Right lung (tissue), 5 donors: ENCODE measurements around the gene SHISA6. TPM values are rescaled to one million over a fixed set of nuclear protein-coding genes. Genes with fewer than 3 reads are reported as not detected.

Experiments used
- DNase-seq, 2 donors: peaks; one replicate each; pipeline ENCODE4 v3.0.0-alpha.2; 2013
- polyA plus RNA-seq, 5 donors: library from polyadenylated mRNA; unstranded; fragments of 120-200 nt; gene quantifications; one replicate each; pipeline versions ENCODE4 v1.2.1 to v1.2.3, GENCODE V29; 2013; ENCODE audit warnings: inconsistent platforms in 1 of 5, low replicate concordance in 1 of 5; ENCODE audit not compliant: insufficient read length in 5 of 5, insufficient read depth in 1 of 5

The SHISA6 gene
- polyA plus RNA-seq, 5 donors, result 0.07 to 0.56 (median 0.14) TPM

DNA sequence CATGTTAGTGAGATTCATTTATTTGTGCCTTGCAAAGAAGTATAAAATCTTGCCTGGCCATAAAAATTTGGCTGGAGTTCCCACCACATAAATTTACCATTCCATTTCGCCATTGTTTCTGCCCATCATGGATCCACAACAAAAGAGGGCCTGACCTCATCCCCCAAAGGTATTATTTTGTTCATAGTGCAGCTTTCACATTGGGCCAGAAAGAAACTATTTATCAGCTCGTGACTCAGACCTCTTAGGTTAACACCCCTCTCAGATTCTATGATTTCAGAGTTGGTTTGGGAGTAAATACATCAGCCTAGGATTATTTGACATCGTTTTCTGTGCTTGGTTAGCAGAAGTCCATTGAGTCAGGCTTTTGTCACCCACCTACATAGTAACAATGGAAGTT lies 108.1 kb downstream of the SHISA6 start:
- DNase-seq, result no peak

DNA sequence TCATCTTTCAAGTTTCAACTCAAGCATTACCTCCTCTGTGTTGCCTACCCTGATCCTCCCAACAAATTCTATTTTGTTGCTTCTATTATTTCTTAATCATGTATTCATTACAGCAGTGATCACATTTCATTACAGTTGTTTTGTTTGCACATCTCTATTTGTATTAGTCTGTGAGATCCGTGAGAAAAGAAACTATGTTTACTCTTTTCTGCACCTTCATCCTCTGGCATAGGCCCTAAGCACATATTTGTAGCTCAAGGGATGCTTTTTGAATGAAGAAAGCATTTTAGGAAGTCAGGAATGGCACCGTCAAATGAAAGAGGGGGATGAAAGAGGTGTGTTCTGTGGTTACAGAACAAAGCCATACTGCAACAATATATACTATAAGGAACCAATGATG lies 110.5 kb downstream of the SHISA6 start:
- DNase-seq, result no peak

DNA sequence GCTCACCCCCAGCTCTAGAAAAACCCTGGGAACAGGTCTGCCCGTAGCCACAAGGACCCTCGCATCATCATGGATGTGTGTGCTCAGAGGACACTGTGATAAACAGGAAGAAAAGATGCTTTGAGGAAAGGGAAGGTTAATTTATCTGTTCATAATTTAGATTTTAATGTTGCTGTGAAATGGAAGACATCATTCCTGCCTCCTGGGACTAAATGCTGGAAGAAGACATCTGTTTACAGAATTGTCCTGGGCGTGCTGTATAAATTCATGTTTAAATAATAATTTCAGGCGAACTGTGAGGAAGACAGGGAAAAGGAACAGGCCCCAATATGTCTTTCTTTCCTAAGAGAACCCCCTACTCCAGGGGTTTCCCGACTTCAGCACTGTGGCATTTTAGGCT lies 112.6 kb downstream of the SHISA6 start:
- DNase-seq, result no peak

DNA sequence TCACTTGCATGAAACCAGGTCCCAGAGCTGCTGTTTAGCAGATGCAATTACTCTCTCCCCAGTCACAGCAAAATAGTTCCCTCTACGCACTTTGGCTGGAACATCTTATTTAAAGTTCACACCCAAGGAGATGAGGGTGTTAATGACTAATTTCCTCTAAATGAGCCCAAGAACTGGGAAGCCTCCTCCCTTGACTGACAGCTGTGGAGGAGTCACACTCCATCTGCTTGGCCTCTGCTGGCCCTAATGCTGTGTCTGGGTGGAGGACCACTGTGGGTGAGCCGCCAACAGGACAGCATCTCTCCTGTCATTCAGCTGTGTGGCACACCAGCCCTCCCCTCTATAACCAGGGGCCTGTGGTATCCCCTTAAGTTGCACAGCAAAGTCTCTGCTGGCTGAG lies 115.4 kb downstream of the SHISA6 start:
- no peak for DNase-seq

DNA sequence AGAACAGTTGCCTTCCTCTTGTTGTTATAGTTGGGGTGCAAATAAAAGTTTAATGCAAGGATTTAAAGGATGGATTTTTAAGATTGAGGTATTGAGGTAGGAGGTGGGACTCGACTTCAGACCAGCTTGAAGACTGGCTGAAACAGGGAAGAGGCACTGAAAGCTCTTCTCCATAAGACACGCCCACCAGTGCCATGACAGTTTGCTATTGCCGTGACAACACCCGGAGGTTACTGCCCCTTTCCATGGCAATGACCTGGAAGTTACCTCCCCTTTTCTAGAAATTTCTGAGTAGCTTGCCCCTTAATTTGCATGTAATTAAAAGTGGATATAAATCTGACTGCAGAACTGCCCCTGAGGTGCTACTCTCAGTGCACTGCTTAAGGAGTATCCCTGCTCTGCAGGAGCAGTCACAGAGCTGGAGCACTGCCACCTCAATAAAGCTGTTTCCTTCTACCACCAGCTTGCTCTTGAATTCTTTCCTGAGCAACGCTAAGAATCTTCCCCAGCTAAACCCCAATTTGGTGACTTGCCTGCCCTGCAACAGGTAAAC lies 122.6 kb downstream of the SHISA6 start:
- DNase-seq, result no peak

DNA sequence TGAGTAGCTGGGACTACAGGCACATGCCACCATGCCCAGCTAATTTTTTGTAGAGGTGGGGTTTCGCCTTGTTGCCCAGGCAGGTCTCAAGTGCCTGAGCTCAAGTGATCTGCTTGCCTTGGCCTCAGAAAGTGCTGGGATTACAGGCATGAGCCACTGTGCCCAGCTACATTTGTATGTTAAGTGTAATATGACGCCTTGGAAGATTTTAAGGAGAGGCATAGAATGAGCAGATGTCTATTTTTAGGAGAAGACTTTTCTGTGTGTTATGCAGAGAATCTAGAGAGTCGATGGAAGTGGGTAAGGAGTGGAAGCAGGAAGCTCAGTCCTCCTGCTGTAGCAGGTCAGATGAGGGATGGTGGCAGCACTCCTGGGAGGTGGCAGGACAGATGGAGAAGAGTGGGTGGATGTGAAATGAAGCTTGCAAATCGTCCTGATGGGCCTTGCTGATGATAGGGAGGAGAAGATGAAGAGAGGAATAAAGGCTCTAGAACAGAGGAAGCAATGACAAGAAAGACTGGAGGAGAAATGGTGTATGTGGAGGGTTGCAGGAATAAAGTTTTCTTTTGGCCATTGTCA lies 125.3 kb downstream of the SHISA6 start:
- no peak for DNase-seq

DNA sequence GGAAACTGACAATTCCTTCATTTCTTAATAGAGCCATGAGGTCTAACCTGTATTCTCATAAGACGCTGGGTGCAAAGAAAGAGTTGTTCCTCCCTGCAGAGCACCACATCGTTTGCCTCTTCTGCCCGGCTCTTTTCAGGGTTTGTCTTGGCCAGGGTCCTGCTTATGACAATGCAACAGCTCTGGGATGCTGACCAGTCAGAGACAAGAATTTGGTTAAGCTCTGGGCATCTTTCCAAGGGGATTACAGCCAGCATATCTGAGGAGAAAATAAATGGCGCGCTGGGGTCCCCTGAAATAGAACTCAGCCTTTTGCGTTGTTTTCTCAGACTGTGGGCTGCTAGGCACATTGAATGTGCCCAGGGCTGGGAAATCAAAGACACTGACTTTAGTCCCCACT lies 128.6 kb downstream of the SHISA6 start:
- DNase-seq, result peak; percentile 9 to 19

DNA sequence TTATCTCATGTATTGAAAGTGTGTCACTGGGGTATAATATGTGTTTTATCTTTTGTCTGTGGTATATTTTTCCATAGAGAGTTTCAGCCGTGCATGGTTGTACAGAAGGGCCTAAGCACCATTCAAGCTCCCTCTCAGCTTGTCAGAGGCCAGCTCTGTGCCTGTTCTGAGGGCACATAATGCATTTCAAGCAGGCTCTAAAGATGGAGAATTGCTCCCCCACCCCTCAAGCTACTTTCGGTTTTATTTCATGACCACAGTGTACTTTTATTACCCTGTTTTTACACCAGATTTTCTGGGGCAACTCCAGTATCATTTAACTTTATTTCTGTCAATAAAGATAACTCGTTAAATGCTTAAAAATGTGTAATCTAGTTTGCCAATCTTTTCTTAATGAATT lies 131.7 kb downstream of the SHISA6 start:
- DNase-seq, result no peak

DNA sequence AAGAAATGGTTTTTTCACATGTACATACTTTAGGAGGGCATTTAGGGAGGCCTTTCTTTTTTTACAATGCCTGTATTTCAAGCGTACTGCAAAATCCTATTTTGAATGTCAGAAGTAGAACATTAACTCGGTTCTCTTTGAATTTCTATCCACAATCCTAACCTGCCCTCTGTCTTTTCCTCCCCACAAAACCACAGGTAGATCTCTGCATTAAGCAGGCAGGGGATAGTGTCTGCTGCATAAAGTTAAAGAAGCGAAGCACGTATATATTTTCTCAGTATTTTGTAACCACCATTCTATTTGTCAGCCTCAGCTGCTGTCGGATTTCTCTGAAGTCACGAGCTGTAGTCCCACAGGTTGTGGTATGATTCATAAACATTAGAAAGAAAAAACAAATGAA lies 137.5 kb downstream of the SHISA6 start:
- DNase-seq, result no peak

DNA sequence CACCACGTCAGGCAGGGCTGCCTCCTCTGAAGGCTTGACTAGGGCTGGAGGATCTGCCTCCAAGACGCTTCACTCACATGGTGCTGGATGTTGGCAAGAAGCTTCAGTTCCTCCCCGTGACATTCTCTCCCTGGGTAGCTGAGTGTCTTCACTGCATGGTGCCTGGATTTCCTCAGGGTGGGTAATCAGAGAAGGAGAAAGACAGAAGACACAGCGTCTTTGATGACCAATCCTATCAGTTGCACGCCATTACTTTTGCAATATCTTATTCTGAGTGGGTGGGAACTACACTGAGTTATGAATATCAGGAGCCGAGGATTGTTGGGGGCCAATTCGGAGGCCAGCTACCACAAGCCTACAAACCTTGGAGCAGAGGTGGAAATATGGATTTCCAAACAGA lies 139.7 kb downstream of the SHISA6 start:
- no peak for DNase-seq

DNA sequence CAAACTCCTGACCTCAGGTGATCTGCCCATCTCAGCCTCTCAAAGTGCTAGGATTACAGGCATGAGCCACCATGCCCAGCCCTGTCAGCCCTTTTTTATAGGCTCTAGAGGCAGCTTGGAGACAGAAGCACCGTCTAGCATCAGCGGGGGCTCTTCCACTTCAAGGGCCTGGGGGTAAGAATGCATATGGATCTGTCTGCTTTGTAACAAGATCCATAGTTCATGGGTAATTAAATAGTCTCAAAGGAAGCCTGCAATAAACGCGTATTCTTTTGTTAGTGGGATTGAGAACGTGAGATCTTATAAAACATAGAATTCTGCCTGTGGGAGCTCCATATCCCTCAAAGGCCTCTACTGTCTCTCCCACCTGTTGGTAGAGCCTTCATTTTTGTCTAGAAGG lies 142.1 kb downstream of the SHISA6 start:
- DNase-seq, result no peak

DNA sequence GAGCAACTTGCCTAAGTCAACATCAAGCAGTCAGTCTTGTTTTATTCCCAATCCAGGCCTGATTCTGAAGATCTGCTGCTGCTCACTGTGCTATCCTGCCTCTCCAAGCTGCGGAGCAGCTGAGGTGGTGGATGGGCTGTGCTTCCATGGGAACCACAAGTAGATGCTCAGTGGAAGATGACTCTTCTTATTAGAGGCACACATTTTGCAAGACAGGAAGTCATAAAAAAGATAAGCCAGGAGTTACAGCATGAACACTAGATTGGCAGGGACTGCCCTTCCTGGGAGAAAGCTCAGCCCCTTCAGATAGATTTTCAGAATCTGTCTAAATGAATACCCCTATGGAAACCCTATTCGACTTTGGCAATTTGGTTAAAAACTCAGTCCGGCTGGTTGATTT lies 143.1 kb downstream of the SHISA6 start:
- DNase-seq, result no peak

DNA sequence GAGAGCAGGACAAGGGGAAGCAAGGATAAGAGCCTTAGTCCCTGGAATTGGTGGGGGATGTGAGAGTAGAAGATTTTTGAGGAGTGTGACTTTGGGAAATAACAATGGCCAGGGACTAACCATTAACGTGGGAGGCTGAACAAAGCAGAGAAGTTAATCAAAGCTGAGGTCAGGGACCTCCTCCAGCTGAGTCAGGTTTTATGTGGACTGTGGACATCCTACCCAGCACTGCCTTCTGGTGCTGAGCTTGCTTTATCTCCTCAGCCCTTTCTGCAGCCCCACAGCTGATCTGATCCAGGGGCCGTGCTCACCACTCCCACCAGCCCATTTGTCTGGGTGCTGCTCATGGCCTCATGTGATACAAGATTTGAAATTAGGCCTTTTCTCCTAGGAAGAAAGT lies 146.6 kb downstream of the SHISA6 start:
- no peak for DNase-seq

DNA sequence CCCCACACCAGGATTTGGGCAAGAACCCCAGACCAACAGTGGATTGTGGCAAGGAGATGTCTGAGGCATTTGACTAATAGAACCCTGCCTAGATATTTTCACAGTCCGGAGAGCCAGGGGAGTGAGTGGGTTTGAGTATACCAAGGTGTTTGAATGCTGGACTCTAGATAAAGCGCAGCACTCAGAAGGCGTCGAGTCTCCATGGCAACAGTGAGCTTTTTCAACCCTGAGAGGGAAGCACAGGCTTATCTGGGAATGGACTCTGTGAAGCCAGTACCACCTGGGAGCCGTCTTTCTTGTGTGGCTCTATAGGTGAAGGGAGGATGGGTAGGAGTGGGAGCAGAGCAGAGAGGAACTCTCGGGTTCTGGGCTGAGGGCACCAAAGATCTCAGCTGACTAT lies 147.0 kb downstream of the SHISA6 start:
- DNase-seq, result peak; percentile 5

DNA sequence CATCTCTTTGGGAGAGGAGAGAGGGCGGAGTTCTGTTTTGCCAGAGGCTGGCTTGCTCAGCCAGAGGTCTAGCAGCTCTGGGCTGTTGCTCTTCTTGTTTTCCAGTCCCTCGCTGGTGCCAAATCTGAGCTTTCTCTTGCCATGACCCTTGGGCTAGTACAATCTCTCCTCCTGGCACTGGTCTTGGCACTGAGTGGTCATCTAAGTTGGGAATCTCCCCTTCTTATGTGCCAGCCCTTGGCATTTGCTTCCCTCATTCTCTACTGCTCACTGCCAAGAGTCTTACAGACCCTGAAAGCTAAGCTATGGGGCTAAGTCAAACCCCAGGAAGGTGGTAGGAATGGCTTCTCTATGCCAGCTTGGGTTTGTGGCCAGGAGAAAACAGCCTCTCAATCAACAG lies 148.6 kb downstream of the SHISA6 start:
- DNase-seq, result no peak

DNA sequence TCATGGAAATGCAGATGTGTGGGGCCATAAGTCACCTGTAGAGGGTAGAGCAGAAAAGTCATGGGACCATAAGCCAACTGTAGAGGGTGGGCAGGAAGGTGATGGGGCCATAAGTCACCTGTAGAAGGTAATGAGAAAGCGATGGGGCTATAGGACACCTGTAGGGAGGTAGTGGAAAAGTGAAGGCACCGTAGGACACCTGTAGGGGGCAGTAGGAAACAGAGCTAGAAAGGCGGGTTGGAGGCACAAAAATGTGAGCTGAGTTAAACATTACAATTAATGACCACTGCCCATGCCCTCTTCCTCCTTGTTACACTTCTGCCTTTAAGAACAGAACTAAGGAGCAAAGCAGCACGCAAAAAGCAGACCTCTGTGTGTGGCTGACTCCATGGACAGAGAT lies 150.1 kb downstream of the SHISA6 start:
- no peak for DNase-seq

DNA sequence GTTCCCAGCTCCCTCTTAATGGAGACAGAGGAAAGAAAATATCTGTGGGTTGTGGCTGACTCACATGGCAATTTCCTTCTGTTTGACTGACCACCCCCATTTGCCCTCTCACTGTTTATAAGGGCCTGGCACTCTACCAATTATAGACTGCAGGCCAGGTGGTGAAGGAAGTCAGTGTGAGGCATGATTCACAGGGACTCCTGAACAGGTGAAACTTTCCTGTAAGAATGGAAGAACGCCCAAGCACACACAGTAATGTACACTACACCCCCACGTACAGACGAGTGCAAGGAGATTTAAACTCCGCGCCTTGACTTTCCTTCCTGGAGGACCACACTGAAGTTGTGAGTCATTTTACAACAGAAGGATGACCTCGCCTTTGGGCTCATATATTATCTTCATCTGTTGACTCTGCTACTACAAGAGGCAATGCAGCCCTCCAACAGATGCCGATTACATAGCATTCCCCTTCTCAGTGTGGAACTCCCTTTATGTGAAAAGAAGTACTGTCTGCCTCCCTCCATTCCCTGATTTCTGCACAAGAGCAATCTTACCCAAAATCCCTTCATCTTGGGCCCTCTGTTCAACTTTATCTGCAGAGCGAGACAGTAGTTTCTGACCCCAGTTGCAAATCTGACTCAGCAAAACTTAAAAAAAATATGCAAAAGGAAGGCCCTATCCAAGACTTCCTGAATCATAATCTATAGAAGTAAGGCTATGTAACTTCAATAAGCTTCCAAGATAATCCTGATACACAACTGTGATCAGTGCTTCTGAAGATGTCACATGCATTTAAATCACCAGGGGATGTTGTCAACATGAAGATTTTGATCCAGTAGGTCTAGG lies 163.6 kb downstream of the SHISA6 start:
- DNase-seq, result no peak

DNA sequence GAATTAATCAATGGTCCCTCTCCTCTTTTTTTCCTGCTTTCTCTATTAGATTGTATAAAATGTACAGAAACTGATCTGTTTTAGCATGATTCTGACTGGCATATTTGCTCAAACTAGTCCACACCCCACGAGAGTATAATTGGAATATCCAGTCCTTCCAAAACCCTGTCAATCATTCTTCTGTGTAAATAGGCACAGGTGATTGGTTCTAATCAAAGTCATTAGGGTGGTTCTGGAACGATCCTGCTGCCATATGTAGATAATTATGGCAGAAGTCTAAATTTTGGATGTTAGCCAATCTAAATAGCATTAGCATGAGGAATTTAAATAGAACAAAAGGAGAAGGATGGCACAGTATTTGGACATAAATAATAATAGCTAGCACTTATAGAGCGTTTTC lies 165.7 kb downstream of the SHISA6 start:
- no peak for DNase-seq

DNA sequence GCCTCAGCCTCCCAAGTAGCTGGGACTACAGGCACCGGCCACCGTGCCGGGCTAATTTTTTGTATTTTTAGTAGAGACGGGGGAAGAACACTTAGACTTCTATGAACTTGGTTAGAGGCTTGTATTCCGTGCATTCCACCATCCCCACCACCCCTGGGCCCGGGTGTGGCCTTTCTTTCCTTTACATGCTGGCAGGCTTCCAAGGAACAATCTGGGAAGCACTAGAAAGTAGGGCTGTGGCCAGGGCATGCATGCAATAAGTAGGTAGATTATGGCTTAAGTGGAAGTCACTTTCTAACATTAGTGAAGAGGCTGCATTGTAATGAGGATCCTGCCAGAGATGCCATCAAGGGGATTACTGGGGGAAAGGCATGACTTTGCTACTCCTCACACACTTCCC lies 171.6 kb downstream of the SHISA6 start:
- DNase-seq, result no peak

DNA sequence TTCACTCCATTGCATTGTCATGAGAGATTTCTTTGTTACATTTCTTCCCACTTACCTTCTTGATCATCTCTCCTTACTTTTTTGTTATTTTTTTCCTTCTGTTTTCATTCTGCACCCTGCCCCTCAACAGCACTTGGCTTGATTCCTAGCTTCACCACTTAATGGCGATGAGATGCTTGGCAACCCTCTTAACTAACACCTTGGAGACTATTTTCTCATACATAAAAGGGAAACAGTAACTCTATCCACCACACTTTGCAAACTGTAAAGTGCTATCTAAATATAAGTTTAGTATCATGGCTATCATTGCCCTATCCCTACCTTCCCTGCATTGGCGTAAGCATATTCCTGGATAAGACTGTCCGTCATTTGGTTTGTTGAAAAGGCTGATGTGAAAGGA lies 177.3 kb downstream of the SHISA6 start:
- no peak for DNase-seq

DNA sequence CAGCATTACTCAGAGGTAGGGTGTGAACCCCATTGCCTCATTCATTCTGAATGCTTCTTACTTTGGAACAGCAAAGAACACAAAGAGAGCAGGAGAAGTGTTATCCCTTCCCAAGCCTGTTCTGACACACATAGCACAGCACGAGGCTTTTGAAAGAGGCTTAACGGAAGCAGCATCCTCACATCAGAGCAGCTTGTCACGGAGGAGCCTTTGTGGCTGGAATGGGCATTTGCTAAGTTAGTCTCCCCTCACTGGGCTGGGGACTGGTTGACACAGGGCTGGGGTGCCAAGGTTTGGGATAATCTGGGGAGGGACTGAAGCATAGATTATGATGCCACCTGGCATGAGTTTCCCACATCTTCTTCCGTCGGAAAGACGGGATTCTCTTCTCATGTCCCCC lies 189.7 kb downstream of the SHISA6 start:
- DNase-seq, result no peak

DNA sequence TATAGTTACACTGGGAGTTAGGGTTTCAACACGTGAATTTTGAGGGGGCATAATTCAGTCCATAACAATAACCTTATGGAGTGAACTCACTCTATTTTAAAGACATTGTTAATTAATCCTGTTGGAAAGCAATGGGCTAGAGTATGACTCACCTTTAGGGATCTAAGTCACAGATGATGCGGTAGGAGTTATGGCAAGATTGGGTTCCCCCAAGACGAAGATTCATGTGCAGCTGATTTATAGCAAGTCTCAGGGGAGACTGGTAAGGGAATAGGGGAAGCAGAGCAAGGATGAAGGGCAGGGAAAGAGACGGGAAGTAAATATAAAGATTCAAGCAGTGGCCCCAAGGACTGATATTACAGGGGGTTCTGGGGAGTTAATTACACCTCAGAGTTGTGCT lies 197.7 kb downstream of the SHISA6 start:
- DNase-seq, result no peak

DNA sequence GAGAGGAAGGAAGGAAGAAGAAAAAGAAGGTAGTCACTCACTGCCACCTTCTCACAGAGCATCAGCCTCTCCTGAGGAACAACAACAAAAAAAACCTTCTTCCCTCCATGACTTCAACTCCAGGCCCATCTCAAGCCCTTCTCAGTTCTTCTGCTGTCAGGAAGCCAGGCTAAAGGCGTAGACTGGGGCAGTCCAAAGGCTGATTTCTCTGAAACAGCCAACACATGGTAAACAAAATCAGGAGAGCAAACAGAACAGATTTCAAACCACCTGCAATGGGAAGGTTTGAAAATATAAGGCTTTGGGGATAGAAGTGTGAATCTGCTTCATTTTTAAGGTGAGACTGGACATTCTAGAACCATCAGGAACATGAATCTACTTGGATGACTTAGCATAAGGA lies 200.0 kb downstream of the SHISA6 start:
- no peak for DNase-seq

DNA sequence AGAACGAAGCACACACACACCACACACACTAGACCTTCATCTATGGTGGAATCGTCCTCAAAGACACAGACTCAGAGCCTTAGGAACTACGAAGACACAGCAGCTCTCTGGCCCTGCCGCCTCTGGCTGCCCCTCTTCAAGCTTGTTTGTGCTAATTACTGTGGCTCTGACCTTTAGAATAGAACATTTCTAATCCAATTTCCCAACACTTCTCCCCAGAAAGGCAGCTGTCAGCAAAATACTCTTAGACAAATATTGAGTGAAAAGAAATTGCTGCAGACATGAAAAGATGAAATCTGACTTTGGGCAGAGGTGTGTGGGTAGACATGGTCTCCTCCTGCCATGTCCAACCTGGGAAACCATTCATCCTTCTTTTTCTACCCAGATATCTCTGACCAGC lies 205.3 kb downstream of the SHISA6 start:
- DNase-seq, result no peak
